Testis (tissue), 2 donors: ENCODE measurements around the gene SRPX.

Source experiments
- POLR2A ChIP-seq: fragments of 450-650 bp; IDR thresholded peaks from one replicate; pipeline ENCODE4 v1.6.1; 2017; ENCODE audit warnings: antibody characterized with exemption, mild to moderate bottlenecking, moderate library complexity
- TF ChIP-seq, protein P1 (sequence below), 3 experiments: fragments of 450-650 bp in 2 of 3; fragments of 200-600 bp in 1 of 3; sonication (generic) in 1 of 3; IDR thresholded peaks; one replicate each; pipeline ENCODE4 v1.5.1; 2016 to 2019; ENCODE audit warnings: antibody characterized with exemption in 3 of 3, mild to moderate bottlenecking in 2 of 3, moderate library complexity in 1 of 3

DNA sequence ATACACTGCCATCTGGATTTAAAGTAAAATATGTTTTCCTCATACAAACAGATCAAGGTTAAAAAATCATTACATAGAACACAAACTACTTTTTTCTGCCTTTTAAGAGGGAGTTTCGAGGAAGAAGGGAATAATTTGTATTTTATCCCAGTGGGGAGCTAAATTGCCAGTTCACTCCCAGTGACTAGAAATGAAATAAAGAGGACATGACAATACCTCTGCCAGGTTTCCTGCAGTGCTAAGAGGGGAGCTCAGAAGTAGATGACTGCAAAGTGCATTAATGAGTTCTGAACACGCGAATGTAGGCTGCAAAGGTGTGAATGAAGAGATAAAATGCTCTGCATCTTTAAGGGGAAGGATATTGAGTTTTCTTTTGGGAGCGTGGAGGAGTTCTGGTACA lies 69.7 kb downstream of the SRPX start:
- no peak for TF ChIP-seq POLR2A
- TF ChIP-seq, protein P1, sequence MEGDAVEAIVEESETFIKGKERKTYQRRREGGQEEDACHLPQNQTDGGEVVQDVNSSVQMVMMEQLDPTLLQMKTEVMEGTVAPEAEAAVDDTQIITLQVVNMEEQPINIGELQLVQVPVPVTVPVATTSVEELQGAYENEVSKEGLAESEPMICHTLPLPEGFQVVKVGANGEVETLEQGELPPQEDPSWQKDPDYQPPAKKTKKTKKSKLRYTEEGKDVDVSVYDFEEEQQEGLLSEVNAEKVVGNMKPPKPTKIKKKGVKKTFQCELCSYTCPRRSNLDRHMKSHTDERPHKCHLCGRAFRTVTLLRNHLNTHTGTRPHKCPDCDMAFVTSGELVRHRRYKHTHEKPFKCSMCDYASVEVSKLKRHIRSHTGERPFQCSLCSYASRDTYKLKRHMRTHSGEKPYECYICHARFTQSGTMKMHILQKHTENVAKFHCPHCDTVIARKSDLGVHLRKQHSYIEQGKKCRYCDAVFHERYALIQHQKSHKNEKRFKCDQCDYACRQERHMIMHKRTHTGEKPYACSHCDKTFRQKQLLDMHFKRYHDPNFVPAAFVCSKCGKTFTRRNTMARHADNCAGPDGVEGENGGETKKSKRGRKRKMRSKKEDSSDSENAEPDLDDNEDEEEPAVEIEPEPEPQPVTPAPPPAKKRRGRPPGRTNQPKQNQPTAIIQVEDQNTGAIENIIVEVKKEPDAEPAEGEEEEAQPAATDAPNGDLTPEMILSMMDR (IDR thresholded peaks at IDR 0.05) = no peak
